ENCODE results near the gene NUBPL.
"Not testable (repeated sequence)": the region's sequence is repeated elsewhere in the genome, so short reads cannot be mapped to it uniquely, and the experiment has no call there.

NUBPL gene

GRCh38 chr14:31884776-31885379, 323.7 kb downstream of the NUBPL start:
- no peak for DNase-seq

- DNase-seq: no peak
Measured at GRCh38 chr14:31886156-31886835, 325.1 kb downstream of the NUBPL start.

GRCh38 chr14:31887929-31888580, 326.9 kb downstream of the NUBPL start:
- DNase-seq: no peak

GRCh38 chr14:31889297-31889696, 328.1 kb downstream of the NUBPL start:
- DNase-seq: no peak

DNA sequence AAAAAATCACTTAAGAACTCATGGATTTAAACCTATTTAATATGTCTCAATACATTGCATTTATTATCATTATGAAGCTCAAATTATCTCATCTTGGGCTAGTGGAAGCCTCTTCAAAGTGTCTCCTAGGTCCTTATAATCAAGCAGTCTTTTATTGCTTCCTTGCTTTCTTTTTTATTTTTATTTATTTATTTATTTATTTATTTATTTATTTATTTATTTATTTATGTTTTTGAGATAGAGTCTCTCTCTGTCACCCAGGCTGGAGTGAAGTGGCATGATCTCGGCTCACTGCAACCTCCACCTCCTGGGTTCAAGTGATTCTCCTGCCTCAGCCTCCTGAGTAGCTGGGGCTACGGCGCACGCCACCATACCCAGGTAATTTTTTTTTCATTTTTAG, 329.0 kb downstream of the NUBPL start:
- not testable (repeated sequence) for DNase-seq

DNA sequence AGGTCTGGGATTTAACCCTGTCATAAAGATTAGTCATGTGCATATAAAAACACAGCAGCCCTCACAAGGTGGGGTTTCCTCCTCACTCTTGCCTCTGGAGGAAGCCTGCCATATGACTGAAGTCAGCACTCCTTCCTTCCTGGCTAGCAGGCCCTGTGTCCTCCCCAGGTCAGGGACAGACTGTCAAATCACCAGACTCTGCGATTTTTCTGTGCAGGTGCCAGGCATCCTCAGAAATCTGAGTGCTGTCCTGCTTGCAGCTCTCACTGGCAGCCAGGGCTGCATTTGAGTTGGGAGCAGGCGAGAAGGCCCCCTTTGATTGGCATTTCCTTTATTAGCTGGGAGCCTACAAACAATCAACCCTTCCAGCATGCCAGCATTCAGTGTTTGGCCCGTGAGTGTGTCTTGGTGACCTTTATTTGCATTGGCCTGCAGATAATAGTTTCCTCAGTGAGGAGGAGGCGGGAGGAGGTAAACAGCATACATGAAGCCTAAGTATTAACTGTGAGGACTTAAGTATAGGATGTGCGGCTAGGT, 332.1 kb downstream of the NUBPL start:
- DNase-seq: no peak

- no peak for DNase-seq
Measured at GRCh38 chr14:31894351-31894750, 333.1 kb downstream of the NUBPL start.

DNA sequence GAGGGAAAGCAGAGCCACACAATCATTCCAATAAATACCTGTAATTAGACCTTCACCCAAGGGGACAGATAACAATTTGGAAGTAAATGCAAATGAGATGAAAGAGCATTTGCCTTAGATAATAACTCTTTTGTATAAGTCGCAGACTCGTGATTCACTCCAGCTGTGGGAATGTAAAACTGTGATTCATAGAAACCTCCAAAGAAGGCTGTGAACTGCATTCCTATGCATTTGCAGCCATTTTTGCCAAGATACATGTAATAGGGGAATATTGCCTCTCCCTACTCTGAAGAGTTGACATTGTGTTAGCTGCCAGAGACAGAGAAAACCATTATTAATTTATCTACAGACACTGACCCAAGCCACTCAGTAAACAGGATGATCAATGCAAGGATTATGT, 334.0 kb downstream of the NUBPL start:
- DNase-seq: no peak

DNA sequence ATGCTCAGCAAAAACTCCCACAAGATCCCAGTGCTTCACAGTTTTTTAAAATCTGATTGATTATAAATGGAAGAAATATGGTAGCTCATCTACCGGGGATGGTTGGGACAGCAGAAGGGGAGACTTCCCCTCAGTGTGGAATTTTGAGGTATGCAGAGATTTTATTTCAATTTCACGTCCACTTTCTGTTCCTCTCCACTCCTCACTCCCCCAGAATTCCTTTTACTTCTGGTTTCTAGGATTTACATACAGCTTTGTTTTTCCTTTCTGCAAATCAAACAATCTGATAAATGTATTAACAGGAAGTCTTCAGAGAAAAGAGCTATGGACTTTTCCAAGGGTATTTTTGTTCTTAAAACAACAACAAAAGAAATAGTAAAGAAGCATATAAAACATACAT, 334.4 kb downstream of the NUBPL start:
- no peak for DNase-seq

DNA sequence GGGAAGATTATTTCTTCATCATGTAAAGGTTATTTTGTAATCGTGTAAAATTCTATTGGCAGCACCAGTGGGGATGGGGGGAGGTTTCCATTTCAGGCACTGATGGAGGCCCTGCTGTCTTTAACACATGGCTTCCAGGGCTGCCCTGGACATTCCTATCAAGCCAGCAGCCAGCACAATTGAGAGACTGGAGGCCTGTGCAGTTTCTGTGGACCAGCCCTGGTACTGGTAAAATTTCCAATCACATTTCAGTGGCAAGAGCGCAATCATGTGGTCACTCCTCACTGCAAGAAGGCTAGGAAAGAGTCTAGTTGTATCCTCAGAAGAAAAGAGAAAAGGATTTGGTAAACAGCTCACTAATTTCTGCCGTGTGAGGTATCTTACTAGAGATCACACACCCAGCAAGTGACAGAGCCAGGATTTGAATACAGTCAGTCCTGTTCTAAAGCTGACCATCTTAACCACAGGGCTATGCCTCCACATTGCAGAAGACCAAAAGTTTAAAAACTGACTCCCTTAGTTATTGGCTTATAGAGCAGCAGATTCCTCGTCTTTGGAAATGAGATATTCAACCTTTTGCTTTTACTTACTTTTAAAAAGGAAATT, 336.5 kb downstream of the NUBPL start:
- no peak for DNase-seq

DNA sequence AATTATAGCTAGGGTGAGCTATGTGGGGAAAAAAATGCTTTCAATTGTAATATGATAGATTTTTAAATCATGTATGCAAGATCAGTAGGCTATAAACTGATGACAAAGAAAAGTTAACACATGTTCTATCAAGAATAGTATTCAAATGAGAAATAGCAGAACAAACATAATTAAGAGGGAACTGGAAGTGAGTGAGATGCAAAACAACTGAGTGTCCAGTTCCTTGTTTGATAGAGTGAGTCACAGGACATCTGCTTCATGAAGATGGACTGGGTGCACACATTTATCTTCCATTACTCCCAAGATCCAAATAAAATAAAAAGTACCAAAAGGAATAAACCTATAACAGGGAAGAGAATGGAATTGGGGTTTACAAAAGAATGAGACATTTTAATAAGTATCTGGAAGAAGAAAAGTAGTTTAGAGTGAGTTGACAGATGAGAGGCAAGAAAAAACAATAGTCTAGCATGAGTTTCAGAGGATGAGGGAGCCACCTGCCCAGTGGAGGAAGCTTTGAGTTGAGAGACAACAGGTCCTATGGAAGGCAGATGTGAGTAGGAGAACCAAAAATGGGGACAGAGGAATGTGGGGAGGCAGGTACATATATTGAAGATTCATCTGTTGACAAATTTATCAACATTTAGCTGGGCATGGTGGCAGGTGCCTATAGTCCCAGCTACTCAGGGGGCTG, 337.8 kb downstream of the NUBPL start:
- DNase-seq: no peak

DNA sequence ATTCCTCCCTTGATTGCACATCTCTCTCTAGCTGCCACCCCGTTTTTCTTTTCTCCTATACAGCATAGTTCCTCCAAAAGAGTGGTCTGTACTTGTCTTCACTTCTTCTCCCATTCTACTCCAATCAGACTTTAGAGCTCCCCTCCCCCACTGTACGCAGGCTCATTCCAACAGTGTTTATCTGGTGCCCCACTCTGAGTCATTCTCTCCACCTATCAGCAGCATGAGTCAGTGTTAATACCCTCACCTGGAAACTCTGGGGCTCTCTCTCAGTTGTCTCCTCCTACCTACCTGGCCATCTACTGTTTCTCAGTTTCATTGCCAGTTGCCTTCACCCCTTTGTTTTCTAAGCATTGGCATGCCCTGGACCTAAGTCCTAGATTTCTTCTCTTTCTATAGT, 340.8 kb downstream of the NUBPL start:
- no peak for DNase-seq

DNA sequence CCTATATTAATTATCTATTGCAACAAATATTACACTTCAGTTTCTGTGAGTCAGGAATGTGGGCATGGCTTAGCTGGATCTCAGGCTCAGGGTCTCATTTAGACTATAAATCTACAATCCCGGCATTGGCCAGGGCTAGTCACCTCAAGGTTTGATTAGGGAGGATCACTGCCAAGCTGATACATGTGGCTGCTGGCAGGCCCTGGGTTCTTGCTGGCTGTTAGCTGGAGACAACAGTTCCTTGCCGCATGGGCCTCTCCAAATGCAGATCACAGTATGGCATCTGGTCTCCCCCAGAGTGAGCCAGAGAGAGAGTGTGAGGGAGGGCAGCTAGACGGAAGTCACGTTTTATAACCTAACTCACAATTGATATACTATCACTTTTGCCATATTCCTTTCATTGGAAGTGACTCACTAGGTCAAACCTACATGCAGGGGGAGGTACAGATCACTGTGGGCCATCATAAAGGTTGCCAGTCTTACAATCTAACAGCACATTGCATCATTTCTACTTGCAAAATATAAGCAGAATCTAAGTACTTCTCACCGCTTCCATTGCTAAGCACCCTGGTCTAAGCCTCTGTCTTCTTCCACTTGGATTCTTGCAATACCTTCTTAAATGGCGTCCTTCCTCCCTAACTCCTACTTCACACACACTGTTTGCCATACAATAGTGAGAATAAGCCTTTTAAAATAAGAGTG, 341.9 kb downstream of the NUBPL start:
- no peak for DNase-seq

DNA sequence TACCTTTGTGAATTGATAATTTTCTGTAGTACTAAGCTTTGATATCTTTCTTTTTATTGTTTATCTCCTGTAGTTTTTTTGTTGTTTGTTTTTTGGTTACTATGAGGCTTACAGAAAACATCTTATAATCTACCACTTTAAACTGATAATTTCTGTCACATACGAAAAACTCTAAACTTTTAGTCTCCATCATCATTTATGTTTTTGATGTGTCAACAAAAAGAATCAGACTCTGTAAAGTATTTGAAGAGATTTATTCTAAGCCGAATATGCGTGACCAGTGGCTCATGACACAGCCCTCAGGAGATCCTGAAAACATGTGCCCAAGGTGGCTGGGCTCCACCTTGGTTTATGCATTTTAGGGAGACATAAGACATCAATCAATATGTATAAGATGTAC, 348.8 kb downstream of the NUBPL start:
- no peak for DNase-seq

All from NCI-H2171 treated with DMSO at 0.1 percent for 48 hours (cell line).